HG03432 (cell line): ENCODE results near the gene DIP2B.
A peak's percentile ranks its signal among the peaks of the same experiment; 100 is the strongest.
"Not testable (repeated sequence)": the region's sequence is repeated elsewhere in the genome, so short reads cannot be mapped to it uniquely, and the experiment has no call there.

Source experiments
- ATAC-seq: cut with Tn5 transposase; IDR thresholded peaks from one replicate; pipeline ENCODE4 v1.9.1; 2021; ENCODE audit warnings: mild to moderate bottlenecking, moderate library complexity; ENCODE audit not compliant: unreplicated experiment

DIP2B gene

GRCh38 chr12:50764286-50765094 lies 259.7 kb downstream of the DIP2B start:
- peak; percentile 51 for ATAC-seq

GRCh38 chr12:50765095-50765911 lies 260.5 kb downstream of the DIP2B start:
- peak; percentile 1 for ATAC-seq

- ATAC-seq, result no peak
Measured at GRCh38 chr12:50768391-50768790, 263.6 kb downstream of the DIP2B start.

- not testable (repeated sequence) for ATAC-seq
Measured at GRCh38 chr12:50768813-50769212, 264.0 kb downstream of the DIP2B start.

- no peak for ATAC-seq
Measured at GRCh38 chr12:50771409-50771808, 266.6 kb downstream of the DIP2B start.

- ATAC-seq, result no peak
Measured at GRCh38 chr12:50772470-50772869, 267.7 kb downstream of the DIP2B start.

GRCh38 chr12:50772877-50773276 lies 268.1 kb downstream of the DIP2B start:
- no peak for ATAC-seq

- no peak for ATAC-seq
Measured at GRCh38 chr12:50775251-50775650, 270.5 kb downstream of the DIP2B start.

GRCh38 chr12:50776749-50777728 lies 272.3 kb downstream of the DIP2B start:
- no peak for ATAC-seq

- ATAC-seq, result no peak
Measured at GRCh38 chr12:50778663-50779590, 274.1 kb downstream of the DIP2B start.

GRCh38 chr12:50780013-50780412 lies 275.2 kb downstream of the DIP2B start:
- no peak for ATAC-seq

- no peak for ATAC-seq
Measured at GRCh38 chr12:50784501-50784900, 279.7 kb downstream of the DIP2B start.

- ATAC-seq, result no peak
Measured at GRCh38 chr12:50785406-50786001, 280.7 kb downstream of the DIP2B start.

- no peak for ATAC-seq
Measured at GRCh38 chr12:50786498-50787231, 281.9 kb downstream of the DIP2B start.

GRCh38 chr12:50787618-50788017 lies 282.8 kb downstream of the DIP2B start:
- no peak for ATAC-seq

- ATAC-seq, result no peak
Measured at GRCh38 chr12:50788561-50788960, 283.8 kb downstream of the DIP2B start.

- ATAC-seq, result no peak
Measured at GRCh38 chr12:50790081-50790480, 285.3 kb downstream of the DIP2B start.
